Activated CD4-positive, alpha-beta T cell treated with anti-CD3 and anti-CD28 coated beads for 1 hour (primary cell): ENCODE data around the gene KCNK7.
A peak's percentile ranks its signal among the peaks of the same experiment; 100 is the strongest.

ENCODE experiments used
- DNase-seq: peaks from one replicate; pipeline ENCODE4 v3.0.0-alpha.2; 2020

Gene KCNK7

GRCh38 chr11:65625628-65626342, 30.2 kb upstream of the KCNK7 start:
- DNase-seq: peak; percentile 40

- DNase-seq: no peak
Observed at GRCh38 chr11:65624931-65625627, 29.5 kb upstream of the KCNK7 start.

- no peak for DNase-seq
Observed at GRCh38 chr11:65623852-65624616, 28.4 kb upstream of the KCNK7 start.

GRCh38 chr11:65623177-65623576, 27.6 kb upstream of the KCNK7 start:
- DNase-seq: no peak

- DNase-seq: no peak
Observed at GRCh38 chr11:65622011-65622410, 26.4 kb upstream of the KCNK7 start.

GRCh38 chr11:65621460-65621859, 25.9 kb upstream of the KCNK7 start:
- DNase-seq: no peak

- no peak for DNase-seq
Observed at GRCh38 chr11:65620666-65621065, 25.1 kb upstream of the KCNK7 start.

- DNase-seq: no peak
Observed at GRCh38 chr11:65619281-65619928, 23.8 kb upstream of the KCNK7 start.

- no peak for DNase-seq
Observed at GRCh38 chr11:65618763-65619162, 23.2 kb upstream of the KCNK7 start.

- DNase-seq: no peak
Observed at GRCh38 chr11:65617990-65618751, 22.6 kb upstream of the KCNK7 start.

GRCh38 chr11:65617136-65617850, 21.7 kb upstream of the KCNK7 start:
- DNase-seq: no peak

- no peak for DNase-seq
Observed at GRCh38 chr11:65616575-65617001, 21.0 kb upstream of the KCNK7 start.

- no peak for DNase-seq
Observed at GRCh38 chr11:65615950-65616574, 20.5 kb upstream of the KCNK7 start.

GRCh38 chr11:65615229-65615949, 19.8 kb upstream of the KCNK7 start, which contains the start of gene PCNX3:
TSS of gene PCNX3 (plus strand) at chr11:65615776. CDS start at chr11:65616312, 536 bp downstream.
- peak; percentile 100 for DNase-seq

- DNase-seq: no peak
Observed at GRCh38 chr11:65613091-65613928, 17.7 kb upstream of the KCNK7 start.

GRCh38 chr11:65612691-65613090, 17.1 kb upstream of the KCNK7 start:
- DNase-seq: no peak

GRCh38 chr11:65611758-65612603, 16.4 kb upstream of the KCNK7 start:
- no peak for DNase-seq

GRCh38 chr11:65611028-65611757, 15.6 kb upstream of the KCNK7 start:
- no peak for DNase-seq
